MCF 10A (cell line): ENCODE results near the gene CACNG5. TPM values are rescaled to one million over a fixed set of nuclear protein-coding genes. Genes with fewer than 3 reads are reported as not detected.

Experiments
- BruUV-seq: library from RNA; stranded (reverse); fragments of 400-500 nt; replicated peaks from 2 replicates; lab custom pipeline; 2021; lab: Mats Ljungman, UMichigan
- CTCF ChIA-PET: fragments of 300-600 bp; sonication (Branson Sonifier 250); formaldehyde crosslinking; extraction: SDS; loops from one replicate; lab custom pipeline; 2021; ENCODE audit warnings: antibody characterized with exemption, inconsistent platforms; lab: Yijun Ruan, JAX
- POLR2A ChIA-PET: fragments of 300-600, 350-650 bp; sonication (Branson Sonifier 250); formaldehyde crosslinking; extraction: SDS; loops from one replicate; lab custom pipeline; 2020; ENCODE audit warnings: antibody characterized with exemption, inconsistent platforms; lab: Yijun Ruan, JAX
- DNase-seq: peaks from one replicate; pipeline ENCODE4 v3.0.0-alpha.2; 2018; ENCODE audit not compliant: unreplicated experiment
- H3K27ac Mint-ChIP-seq: one replicate; pipeline ENCODE4 v1.8.0; 2022; ENCODE audit warnings: mild to moderate bottlenecking, low read depth, mixed read lengths; ENCODE audit not compliant: unreplicated experiment
- H3K27me3 Mint-ChIP-seq: one replicate; pipeline ENCODE4 v1.8.0; 2022; ENCODE audit warnings: mixed read lengths; ENCODE audit not compliant: insufficient read depth, unreplicated experiment
- H3K36me3 Mint-ChIP-seq: one replicate; pipeline ENCODE4 v1.8.0; 2022; ENCODE audit warnings: mild to moderate bottlenecking, moderate library complexity, mixed read lengths; ENCODE audit not compliant: insufficient read depth, unreplicated experiment
- H3K4me1 Mint-ChIP-seq: one replicate; pipeline ENCODE4 v1.8.0; 2022; ENCODE audit warnings: mixed read lengths; ENCODE audit not compliant: insufficient read depth, unreplicated experiment
- H3K4me3 Mint-ChIP-seq: one replicate; pipeline ENCODE4 v1.8.0; 2022; ENCODE audit warnings: mild to moderate bottlenecking, moderate library complexity, mixed read lengths; ENCODE audit not compliant: unreplicated experiment
- H3K9me3 Mint-ChIP-seq: one replicate; pipeline ENCODE4 v1.8.0; 2022; ENCODE audit warnings: mixed read lengths; ENCODE audit not compliant: unreplicated experiment
- CTCF ChIP-seq: fragments of 200-600 bp; IDR thresholded peaks from one replicate; pipeline ENCODE4 v1.8.0; 2022; ENCODE audit warnings: antibody characterized with exemption, mild to moderate bottlenecking; ENCODE audit not compliant: unreplicated experiment
- intact Hi-C: fragments of 100-400 bp; cut with micrococcal nuclease; formaldehyde crosslinking; loops from 2 replicates; pipeline ENCODE4 v1.14.1; 2022
- total RNA-seq: library from RNA; stranded (reverse); gene quantifications from 2 replicates; pipeline ENCODE4 v1.2.3, GENCODE V29; 2022

The CACNG5 gene
- total RNA-seq, 1 experiment from 2014 or later, result not detected

GRCh38 chr17:66795486-66795885, 39.4 kb upstream of the CACNG5 start:
- H3K9me3 Mint-ChIP-seq, result no peaks in the 10 kb centered on the region
- no TSS peak for BruUV-seq

GRCh38 chr17:66799849-66800537, 34.9 kb upstream of the CACNG5 start:
- H3K4me1 Mint-ChIP-seq, result no peaks in the 10 kb centered on the region
- intact Hi-C loops, result no loop called here
- CTCF ChIA-PET, result no interaction called here
- no peak overlapping the region for H3K4me3 Mint-ChIP-seq
- H3K36me3 Mint-ChIP-seq, result no peaks in the 10 kb centered on the region
- no peaks in the 10 kb centered on the region for H3K9me3 Mint-ChIP-seq
- DNase-seq, result no peak
- H3K27me3 Mint-ChIP-seq, result no peaks in the 10 kb centered on the region
- POLR2A ChIA-PET, result no interaction called here
- H3K27ac Mint-ChIP-seq, result no peak overlapping the region
- BruUV-seq, result no TSS peak
- TF ChIP-seq CTCF, result no peak

More at GRCh38 chr17:66795486-66795885, 39.4 kb upstream of the CACNG5 start:
- peaks cover 12% of the 10 kb centered on the region for H3K36me3 Mint-ChIP-seq
- ChIA-PET CTCF (no interaction called here), POLR2A (interaction anchor here (0.8 kb wide), 1 partner anchor 9 kb away, joined by 3 read pairs; no protein-coding TSS in a partner anchor)
- no peaks in the 10 kb centered on the region for H3K4me1 Mint-ChIP-seq
- no peak for DNase-seq
- H3K4me3 Mint-ChIP-seq, result no peak overlapping the region
- TF ChIP-seq CTCF, result no peak
- no peaks in the 10 kb centered on the region for H3K27me3 Mint-ChIP-seq
- no peak overlapping the region for H3K27ac Mint-ChIP-seq
- intact Hi-C loops, result no loop called here

- Mint-ChIP-seq H3K4me3 (no peak overlapping the region), H3K9me3 (no peaks in the 10 kb centered on the region), H3K27me3 (no peaks in the 10 kb centered on the region), H3K4me1 (no peaks in the 10 kb centered on the region), H3K36me3 (no peaks in the 10 kb centered on the region), H3K27ac (no peak overlapping the region)
- no TSS peak for BruUV-seq
- POLR2A ChIA-PET, result no interaction called here
- TF ChIP-seq CTCF, result no peak
- no peak for DNase-seq
- intact Hi-C loops, result no loop called here
- CTCF ChIA-PET, result interaction anchor here (0.6 kb wide), 1 partner anchor 177 kb away, joined by 3 read pairs; no protein-coding TSS in a partner anchor
Measured at GRCh38 chr17:66803474-66803951, 31.4 kb upstream of the CACNG5 start.

- Mint-ChIP-seq H3K4me1 (no peaks in the 10 kb centered on the region), H3K4me3 (no peak overlapping the region), H3K36me3 (no peaks in the 10 kb centered on the region), H3K27me3 (no peaks in the 10 kb centered on the region), H3K27ac (no peak overlapping the region), H3K9me3 (no peaks in the 10 kb centered on the region)
- CTCF ChIA-PET, result no interaction called here
- intact Hi-C loops, result no loop called here
- no TSS peak for BruUV-seq
- TF ChIP-seq CTCF, result no peak
- POLR2A ChIA-PET, result no interaction called here
- DNase-seq, result no peak
Measured at GRCh38 chr17:66805567-66805966, 29.4 kb upstream of the CACNG5 start.
